GM12891 (cell line): ENCODE measurements around the gene CRADD.

Experiments used
- PAX5 ChIP-seq: IDR thresholded peaks from 2 replicates; pipeline ENCODE4 v1.6.1; 2011; ENCODE audit warnings: low read length, moderate library complexity, mild to moderate bottlenecking; ENCODE audit not compliant: insufficient read depth, severe bottlenecking
- POLR2A ChIP-seq: IDR thresholded peaks from 2 replicates; pipeline ENCODE4 v1.6.1; 2011; ENCODE audit warnings: low read depth, low read length, control low read depth
- POLR2AphosphoS5 ChIP-seq: IDR thresholded peaks from 2 replicates; pipeline ENCODE4 v1.6.1; 2011; ENCODE audit warnings: low read depth, low read length, control low read depth
- POU2F2 ChIP-seq: IDR thresholded peaks from 2 replicates; pipeline ENCODE4 v1.6.1; 2011; ENCODE audit warnings: low read depth, mild to moderate bottlenecking, control low read depth, low read length, moderate library complexity
- SPI1 ChIP-seq: IDR thresholded peaks from 2 replicates; pipeline ENCODE4 v1.6.1; 2011; ENCODE audit warnings: low read depth, low read length, control low read depth
- TAF1 ChIP-seq: IDR thresholded peaks from 2 replicates; pipeline ENCODE4 v1.6.1; 2011; ENCODE audit warnings: low read depth, low read length, control low read depth

GRCh38 chr12:93862424-93862823 is 185.2 kb downstream of the CRADD start:
- no peak for TF ChIP-seq POLR2A
- TF ChIP-seq POLR2AphosphoS5 = no peak
- TF ChIP-seq TAF1 = no peak
- no peak for TF ChIP-seq SPI1
- no peak for TF ChIP-seq POU2F2
- no peak for TF ChIP-seq PAX5
